ENCODE data around the gene DPYSL4.

Gene DPYSL4

GRCh38 chr10:132184816-132185593, 1.7 kb upstream of the DPYSL4 start:
- Mint-ChIP-seq H3K4me3 (peak overlapping the region; percentile 41 to 50), H3K27me3 (peaks cover 58 to 63% of the 10 kb centered on the region in 2 donors), H3K9me3 (no peaks in the 10 kb centered on the region), H3K36me3 (no peaks in the 10 kb centered on the region), H3K4me1 (peaks cover 6 to 10% of the 10 kb centered on the region in 2 donors), H3K27ac (peak overlapping the region; percentile 48)
- DNase-seq: no peak
- ATAC-seq (replicated peaks): no peak

GRCh38 chr10:132185601-132186487, 904 bp upstream of the DPYSL4 start:
- peaks cover 0 to 2% of the 10 kb centered on the region in 2 donors for H3K9me3 Mint-ChIP-seq
- no peak overlapping the region for H3K27ac Mint-ChIP-seq
- DNase-seq: no peak
- peak overlapping the region; percentile 62 to 76 for H3K4me3 Mint-ChIP-seq
- peak; percentile 74 to 78 for ATAC-seq (replicated peaks)
- H3K27me3 Mint-ChIP-seq: peaks cover 62 to 69% of the 10 kb centered on the region in 2 donors
- H3K4me1 Mint-ChIP-seq: peaks cover 6 to 10% of the 10 kb centered on the region in 2 donors
- no peaks in the 10 kb centered on the region for H3K36me3 Mint-ChIP-seq

GRCh38 chr10:132187430-132188138, 836 bp downstream of the DPYSL4 start:
- peak in 1 of 2 donors; percentile 19 for ATAC-seq (replicated peaks)
- Mint-ChIP-seq H3K4me3 (peak overlapping the region; percentile 19 to 21), H3K9me3 (peaks cover 0 to 2% of the 10 kb centered on the region in 2 donors), H3K4me1 (peaks cover 6 to 10% of the 10 kb centered on the region in 2 donors), H3K27ac (no peak overlapping the region), H3K36me3 (no peaks in the 10 kb centered on the region), H3K27me3 (peaks cover 55 to 57% of the 10 kb centered on the region in 2 donors)
- no peak for DNase-seq

- no peak for DNase-seq
Observed at GRCh38 chr10:132188331-132188730, 1.6 kb downstream of the DPYSL4 start.

GRCh38 chr10:132189016-132189415, 2.3 kb downstream of the DPYSL4 start:
- Mint-ChIP-seq H3K36me3 (no peaks in the 10 kb centered on the region), H3K9me3 (peaks cover 0 to 2% of the 10 kb centered on the region in 2 donors), H3K4me3 (no peak overlapping the region), H3K27ac (no peak overlapping the region), H3K27me3 (peaks cover 45 to 49% of the 10 kb centered on the region in 2 donors), H3K4me1 (peaks cover 6 to 10% of the 10 kb centered on the region in 2 donors)
- ATAC-seq (replicated peaks) (no peak), DNase-seq (no peak)

More at GRCh38 chr10:132188331-132188730, 1.6 kb downstream of the DPYSL4 start:
- ATAC-seq (replicated peaks): no peak
- peaks cover 6 to 10% of the 10 kb centered on the region in 2 donors for H3K4me1 Mint-ChIP-seq
- no peak overlapping the region for H3K27ac Mint-ChIP-seq
- H3K4me3 Mint-ChIP-seq: no peak overlapping the region
- no peaks in the 10 kb centered on the region for H3K36me3 Mint-ChIP-seq
- peaks cover 49 to 51% of the 10 kb centered on the region in 2 donors for H3K27me3 Mint-ChIP-seq
- H3K9me3 Mint-ChIP-seq: peaks cover 0 to 2% of the 10 kb centered on the region in 2 donors

- no peaks in the 10 kb centered on the region for H3K36me3 Mint-ChIP-seq
- no peak overlapping the region for H3K27ac Mint-ChIP-seq
- H3K4me3 Mint-ChIP-seq: no peak overlapping the region
- H3K9me3 Mint-ChIP-seq: peaks cover 0 to 2% of the 10 kb centered on the region in 2 donors
- H3K4me1 Mint-ChIP-seq: peaks cover 6 to 10% of the 10 kb centered on the region in 2 donors
- DNase-seq: no peak
- ATAC-seq (replicated peaks): no peak
- peaks cover 43 to 51% of the 10 kb centered on the region in 2 donors for H3K27me3 Mint-ChIP-seq
Observed at GRCh38 chr10:132189810-132190422, 3.2 kb downstream of the DPYSL4 start.

GRCh38 chr10:132192076-132192975, 5.6 kb downstream of the DPYSL4 start:
- Mint-ChIP-seq H3K4me1 (peaks cover 5% of the 10 kb centered on the region in 2 donors), H3K36me3 (no peaks in the 10 kb centered on the region), H3K4me3 (no peak overlapping the region), H3K27me3 (peaks cover 32 to 52% of the 10 kb centered on the region in 2 donors), H3K27ac (no peak overlapping the region), H3K9me3 (peaks cover 0 to 2% of the 10 kb centered on the region in 2 donors)
- DNase-seq (no peak), ATAC-seq (replicated peaks) (no peak)

- no peak for ATAC-seq (replicated peaks)
- H3K27me3 Mint-ChIP-seq: peaks cover 28 to 48% of the 10 kb centered on the region in 2 donors
- no peak for DNase-seq
- H3K36me3 Mint-ChIP-seq: no peaks in the 10 kb centered on the region
- peaks cover 0 to 2% of the 10 kb centered on the region in 2 donors for H3K9me3 Mint-ChIP-seq
- peaks cover 0 to 1% of the 10 kb centered on the region in 2 donors for H3K4me1 Mint-ChIP-seq
- H3K27ac Mint-ChIP-seq: peak overlapping the region; percentile 9
- no peak overlapping the region for H3K4me3 Mint-ChIP-seq
Observed at GRCh38 chr10:132192991-132193665, 6.4 kb downstream of the DPYSL4 start.

- Mint-ChIP-seq H3K4me1 (no peaks in the 10 kb centered on the region), H3K9me3 (peaks cover 0 to 2% of the 10 kb centered on the region in 2 donors), H3K27me3 (peaks cover 22 to 39% of the 10 kb centered on the region in 2 donors), H3K4me3 (no peak overlapping the region), H3K36me3 (no peaks in the 10 kb centered on the region), H3K27ac (no peak overlapping the region)
- ATAC-seq (replicated peaks): peak in 1 of 2 donors; percentile 20
- no peak for DNase-seq
Observed at GRCh38 chr10:132193907-132194552, 7.3 kb downstream of the DPYSL4 start.

- DNase-seq (no peak), ATAC-seq (replicated peaks) (no peak)
- no peak overlapping the region for H3K4me3 Mint-ChIP-seq
- no peaks in the 10 kb centered on the region for H3K4me1 Mint-ChIP-seq
- H3K27ac Mint-ChIP-seq: no peak overlapping the region
- H3K36me3 Mint-ChIP-seq: no peaks in the 10 kb centered on the region
- peaks cover 15 to 32% of the 10 kb centered on the region in 2 donors for H3K27me3 Mint-ChIP-seq
- peaks cover 0 to 2% of the 10 kb centered on the region in 2 donors for H3K9me3 Mint-ChIP-seq
Observed at GRCh38 chr10:132194726-132195125, 8.0 kb downstream of the DPYSL4 start.

- no peaks in the 10 kb centered on the region for H3K36me3 Mint-ChIP-seq
- no peak overlapping the region for H3K4me3 Mint-ChIP-seq
- H3K27me3 Mint-ChIP-seq: peaks cover 7 to 24% of the 10 kb centered on the region in 2 donors
- no peak for ATAC-seq (replicated peaks)
- H3K4me1 Mint-ChIP-seq: no peaks in the 10 kb centered on the region
- H3K27ac Mint-ChIP-seq: no peak overlapping the region
- no peak for DNase-seq
- peaks cover 0 to 1% of the 10 kb centered on the region in 2 donors for H3K9me3 Mint-ChIP-seq
Observed at GRCh38 chr10:132195366-132196075, 8.8 kb downstream of the DPYSL4 start.
